ENCODE measurements around the gene NPAS3.

Gene NPAS3

GRCh38 chr14:33529787-33530757 lies 591.4 kb downstream of the NPAS3 start:
- no peak for DNase-seq

GRCh38 chr14:33532553-33532952 lies 593.9 kb downstream of the NPAS3 start:
- DNase-seq = no peak

DNA sequence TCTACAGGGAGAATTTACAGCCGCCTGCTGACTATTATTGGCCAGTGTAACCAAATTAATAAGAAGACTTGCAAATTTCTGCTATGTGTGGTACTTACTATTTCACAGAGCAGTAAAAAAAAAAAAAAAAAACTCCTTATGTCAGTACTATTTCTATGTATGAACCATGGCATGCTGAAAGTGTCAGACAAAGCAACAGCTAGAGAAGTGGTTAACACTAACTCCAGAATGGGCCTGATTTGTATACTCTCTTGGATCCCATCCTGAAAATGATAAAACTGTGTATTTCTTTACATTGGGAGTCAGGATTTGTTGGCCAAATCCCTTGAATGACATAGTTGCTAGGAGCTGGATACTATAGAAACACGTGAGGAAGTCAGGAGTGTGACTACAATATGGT lies 595.4 kb downstream of the NPAS3 start:
- DNase-seq = no peak

- DNase-seq = no peak
Measured at GRCh38 chr14:33534632-33535031, 596.0 kb downstream of the NPAS3 start.

GRCh38 chr14:33539918-33540357 lies 601.3 kb downstream of the NPAS3 start:
- DNase-seq = no peak

DNA sequence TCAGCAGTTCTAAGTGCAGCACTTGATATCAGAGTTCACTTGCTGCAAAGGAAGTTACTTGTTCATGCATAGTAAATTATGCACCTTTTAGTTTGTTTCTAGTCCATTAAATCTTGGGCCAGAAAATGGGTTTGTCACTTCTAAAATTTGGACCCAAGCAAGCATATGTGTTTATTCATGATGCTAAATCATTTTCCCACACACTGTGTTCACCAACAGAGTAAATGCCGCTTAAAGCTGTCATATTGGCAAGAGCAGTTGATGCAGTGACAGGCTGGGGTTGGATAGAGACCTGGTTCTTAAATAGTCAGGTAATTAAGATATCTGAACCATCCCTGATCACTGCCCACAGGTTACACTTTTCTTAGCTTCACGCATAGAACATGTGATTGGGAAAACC lies 602.5 kb downstream of the NPAS3 start:
- DNase-seq = no peak

DNA sequence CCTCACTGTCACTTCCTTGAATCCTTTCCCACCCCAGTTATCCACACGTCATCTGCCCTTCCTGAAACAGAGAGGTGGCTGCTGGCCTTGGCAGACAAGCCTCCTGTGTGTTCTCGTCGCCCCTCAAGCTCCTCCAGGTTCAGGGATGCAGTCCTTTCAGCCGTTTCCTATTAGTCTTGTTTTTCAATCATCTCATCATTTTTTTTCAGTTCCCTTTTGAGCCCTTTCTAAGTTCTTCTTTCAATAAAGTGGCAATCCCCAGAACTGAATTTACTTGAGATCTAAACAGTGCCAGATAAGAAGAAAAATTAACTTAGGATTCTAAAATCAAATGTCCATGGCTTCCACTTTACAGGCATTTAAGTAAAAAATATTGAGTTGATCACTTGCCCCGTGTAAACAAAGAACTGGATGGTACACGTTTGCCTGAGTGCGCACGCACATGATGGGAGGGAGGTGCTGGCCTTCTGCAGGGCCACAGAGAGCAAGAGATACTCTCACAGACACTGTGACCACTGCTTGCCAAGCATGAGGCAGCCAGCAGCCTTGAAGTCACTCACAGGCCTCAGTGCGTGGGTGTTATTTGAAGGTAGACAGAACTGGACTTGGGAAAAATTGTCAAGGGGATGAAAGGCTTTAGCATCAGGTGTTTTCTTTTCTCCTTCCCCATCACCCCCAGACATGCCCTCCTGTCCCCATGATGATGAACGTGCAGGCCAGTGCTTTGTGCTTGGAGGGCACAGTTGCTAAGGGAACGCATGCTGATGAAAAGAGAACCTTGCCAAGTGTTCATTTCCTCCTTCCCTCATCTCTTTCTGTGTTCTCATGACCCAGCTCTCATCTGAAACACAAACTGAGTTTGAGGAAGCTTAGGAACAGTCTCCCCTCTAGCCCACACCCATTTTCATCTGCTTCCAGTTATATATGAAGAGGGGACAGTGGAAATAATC lies 603.9 kb downstream of the NPAS3 start:
- no peak for DNase-seq

GRCh38 chr14:33545696-33546095 lies 607.0 kb downstream of the NPAS3 start:
- DNase-seq = no peak

- DNase-seq = no peak
Measured at GRCh38 chr14:33548606-33549005, 609.9 kb downstream of the NPAS3 start.

DNA sequence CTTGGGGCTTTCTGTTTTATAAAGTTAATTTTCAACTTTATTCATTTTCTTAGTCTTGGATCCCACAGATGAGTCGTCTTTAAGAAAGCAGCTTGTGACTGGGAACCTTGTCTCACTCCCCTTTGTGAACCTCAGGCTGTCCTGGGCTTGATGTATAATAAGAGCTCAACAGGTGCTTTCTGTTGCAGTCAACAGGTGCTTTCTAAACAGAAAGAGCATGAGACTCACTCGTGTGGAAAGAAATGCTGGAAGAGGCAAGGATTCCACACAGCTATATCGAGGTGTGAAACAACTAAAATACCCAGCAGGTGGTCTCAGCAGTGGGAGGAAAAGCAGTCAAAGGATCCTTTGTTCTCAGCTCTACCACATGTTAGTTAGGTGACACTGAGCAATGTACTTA lies 613.3 kb downstream of the NPAS3 start:
- DNase-seq = no peak

- DNase-seq = no peak
Measured at GRCh38 chr14:33553706-33554278, 615.1 kb downstream of the NPAS3 start.

- no peak for DNase-seq
Measured at GRCh38 chr14:33554988-33555387, 616.3 kb downstream of the NPAS3 start.

DNA sequence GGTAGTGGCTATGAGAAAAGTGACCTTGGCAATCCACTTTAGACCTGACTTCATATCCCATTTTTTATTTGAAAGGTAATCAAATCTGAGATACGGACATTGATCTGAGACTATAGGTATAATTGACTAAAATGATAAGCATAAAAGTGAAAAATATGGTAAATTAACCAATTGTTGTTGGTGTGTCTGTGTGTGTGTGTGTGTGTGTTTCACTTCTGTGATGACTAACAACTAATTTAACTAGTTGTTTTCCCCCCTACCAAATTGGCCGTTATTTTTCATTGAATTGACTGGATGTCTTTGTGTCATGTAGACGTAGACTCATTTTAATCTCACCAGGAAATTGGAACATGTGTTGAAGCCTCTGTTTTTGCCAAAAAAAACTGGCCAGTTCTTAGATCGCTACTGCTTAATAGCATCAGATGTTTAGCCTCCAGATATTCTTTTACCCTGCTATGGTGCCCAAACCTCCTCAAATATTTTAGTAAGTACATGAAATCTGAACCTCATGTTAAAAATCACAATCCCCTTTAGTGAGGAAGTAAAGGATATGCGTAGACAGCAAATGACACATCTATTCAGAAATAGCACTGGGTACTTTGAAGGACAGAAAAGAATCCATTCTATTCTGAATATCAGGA lies 617.2 kb downstream of the NPAS3 start:
- no peak for DNase-seq

GRCh38 chr14:33556382-33557121 lies 617.9 kb downstream of the NPAS3 start:
- no peak for DNase-seq

- DNase-seq = no peak
Measured at GRCh38 chr14:33560718-33561431, 622.2 kb downstream of the NPAS3 start.

GRCh38 chr14:33561488-33562175 lies 623.0 kb downstream of the NPAS3 start:
- DNase-seq = no peak

DNA sequence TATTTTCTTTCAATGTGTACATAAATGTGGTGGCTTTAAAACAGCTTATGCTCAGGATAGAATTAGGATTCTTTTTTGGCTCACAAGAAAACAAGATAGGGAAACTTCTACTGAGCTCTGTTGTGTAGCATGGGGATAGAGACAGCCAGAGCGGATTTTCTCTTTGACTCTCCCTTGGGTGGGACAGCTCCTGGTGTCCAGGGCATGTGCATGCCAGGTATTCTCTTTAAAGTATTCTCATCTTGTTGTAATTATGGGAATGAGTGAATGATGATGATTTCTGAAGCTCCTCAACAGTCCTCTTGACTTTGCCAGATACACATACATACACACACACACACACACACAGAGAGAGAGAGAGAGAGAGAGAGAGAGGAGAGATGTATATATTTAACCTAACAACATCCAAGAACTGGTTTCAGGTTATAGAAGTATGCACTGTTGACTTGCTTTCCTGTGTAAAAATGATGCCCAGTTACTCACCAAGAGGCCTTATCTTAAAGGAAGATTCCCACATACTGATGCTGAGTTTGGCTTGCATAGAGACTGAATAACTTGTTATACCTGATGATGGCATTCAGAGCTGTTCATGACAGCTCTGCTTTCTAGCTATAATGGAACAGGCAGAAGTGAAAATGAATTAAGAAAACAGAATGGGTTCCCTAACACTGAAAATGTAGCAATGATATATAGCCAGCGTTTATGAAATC lies 624.7 kb downstream of the NPAS3 start:
- DNase-seq = no peak

- no peak for DNase-seq
Measured at GRCh38 chr14:33563901-33564197, 625.2 kb downstream of the NPAS3 start.

DNA sequence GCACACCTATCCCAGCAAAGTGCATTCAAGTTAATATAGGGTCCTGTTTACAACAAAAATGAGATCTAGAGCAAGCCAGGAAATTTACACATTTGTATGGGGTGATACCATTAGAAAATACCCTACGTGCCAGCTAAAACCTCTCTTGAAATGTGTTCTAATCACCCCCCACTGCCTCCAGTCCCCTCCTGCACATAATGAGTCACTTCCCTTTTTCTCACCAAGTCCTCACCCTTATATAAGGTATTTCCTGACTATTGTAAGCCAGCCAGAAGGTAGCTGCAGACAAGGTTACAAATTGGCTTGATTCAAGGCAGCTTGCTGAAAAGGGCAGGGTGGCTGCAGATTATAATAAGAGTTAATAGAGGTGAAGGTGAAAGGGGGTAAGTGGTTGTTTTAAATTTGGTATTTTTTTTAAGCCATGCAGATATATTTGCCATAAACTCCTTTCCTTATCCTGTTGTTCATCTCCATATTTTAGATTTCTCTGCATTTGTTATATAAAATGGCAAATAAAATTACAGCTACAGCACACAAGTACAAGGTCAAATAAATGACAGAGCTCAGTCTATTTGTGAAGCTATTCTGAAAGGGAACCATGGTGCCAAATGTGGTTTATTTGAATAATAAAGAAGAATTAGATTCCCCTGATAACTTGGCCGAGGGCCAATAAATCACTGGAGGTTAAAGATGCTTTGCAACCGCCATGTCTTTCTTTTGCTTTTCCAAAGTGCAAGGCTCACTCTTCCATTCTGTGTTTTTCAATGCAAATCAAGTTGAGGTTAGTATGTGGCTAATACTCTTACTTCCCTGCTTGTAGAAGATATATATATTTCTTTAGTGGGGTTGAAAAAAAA lies 626.3 kb downstream of the NPAS3 start:
- no peak for DNase-seq
